Stomach (tissue), 9 donors: ENCODE results near the gene PIGR. TPM values are rescaled to one million over a fixed set of nuclear protein-coding genes. Genes with fewer than 3 reads are reported as not detected.

Experiments used
- DNase-seq, 2 donors: peaks; one replicate each; pipeline versions ENCODE4 v3.0.0 to v3.0.0-alpha.2; 2013 to 2019
- H3K27ac ChIP-seq, 5 donors: fragments of 200-600 bp in 4 of 5; sonication (generic) in 4 of 5; one replicate each; pipeline ENCODE4 v1.5.1; 2013 to 2019; ENCODE audit warnings: mild to moderate bottlenecking in 1 of 5, moderate library complexity in 1 of 5
- H3K27me3 ChIP-seq, 3 donors: fragments of 200-600 bp; sonication (generic); one replicate each; pipeline ENCODE4 v1.5.1; 2017 to 2019; ENCODE audit warnings: mixed run types in 1 of 3
- H3K36me3 ChIP-seq, 4 donors: fragments of 200-600 bp; sonication (generic); 1 replicate in 3 of 4; 2 replicates in 1 of 4; pipeline ENCODE4 v1.5.1; 2016 to 2019
- H3K4me1 ChIP-seq, 4 donors: fragments of 200-600 bp; sonication (generic); one replicate each; pipeline ENCODE4 v1.5.1; 2016 to 2019
- H3K4me3 ChIP-seq, 4 donors: fragments of 200-600 bp; sonication (generic) in 3 of 4; one replicate each; pipeline ENCODE4 v1.5.1; 2016 to 2019; ENCODE audit warnings: mild to moderate bottlenecking in 1 of 4
- H3K9me3 ChIP-seq, 4 donors: fragments of 200-600 bp; sonication (generic); one replicate each; pipeline ENCODE4 v1.5.1; 2016 to 2019
- CTCF ChIP-seq, 7 experiments: fragments of 450-650 bp in 4 of 7; fragments of 200-600 bp in 3 of 7; sonication (generic) in 3 of 7; IDR thresholded peaks; one replicate each; pipeline ENCODE4 v1.5.1; 2016 to 2019; ENCODE audit warnings: antibody characterized with exemption in 7 of 7, control low read depth in 2 of 7, mild to moderate bottlenecking in 1 of 7
- EP300 ChIP-seq: sonication (generic); formaldehyde crosslinking; IDR thresholded peaks from one replicate; pipeline ENCODE4 v1.6.1; 2017; ENCODE audit warnings: antibody characterized with exemption
- POLR2A ChIP-seq, 4 donors: fragments of 450-650 bp; IDR thresholded peaks; one replicate each; pipeline ENCODE4 v1.6.1; 2016; ENCODE audit warnings: antibody characterized with exemption in 4 of 4, control low read depth in 2 of 4, mild to moderate bottlenecking in 1 of 4, moderate library complexity in 1 of 4
- POLR2AphosphoS5 ChIP-seq, 3 donors: sonication (generic); formaldehyde crosslinking; IDR thresholded peaks; one replicate each; pipeline ENCODE4 v1.6.1; 2016; ENCODE audit warnings: antibody characterized with exemption in 3 of 3
- WGBS, 5 donors: extraction: QIAGEN DNeasy Blood & Tissue Kit in 3 of 5; methylation state at CpG; one replicate each; pipeline versions ENCODE4 v1.1.5 to v1.1.7; 2013 to 2018; 5-methylcytosine and 5-hydroxymethylcytosine counted together
- intact Hi-C: fragments of 100-400 bp; cut with DNase I; formaldehyde crosslinking; loops from one replicate; pipeline ENCODE4 v1.15.1; 2023; ENCODE audit warnings: low total_unique reads
- polyA plus RNA-seq, 3 donors: library from polyadenylated mRNA; stranded (reverse); fragments of 200-250 nt; gene quantifications; one replicate each; pipeline ENCODE4 v1.2.3, GENCODE V29; 2013
- total RNA-seq, 5 donors: library from RNA; depleted of rRNA; stranded (reverse); fragments of >200 nt; gene quantifications; one replicate each; pipeline versions ENCODE4 v1.1.0 to v1.2.3, GENCODE V29; 2014 to 2016
- donor health status: healthy with polysubstance abuse.
- donor health status: Bipolar disorder and iron deficiency.
- donor health status: healthy.

The PIGR gene
- total and polyA plus RNA-seq, 8 donors, result 6.3 to 3,112 (median 163) TPM

GRCh38 chr1:206965781-206966180 is 19.5 kb upstream of the PIGR start:
- intact Hi-C loops, result no loop called here
- no peak for DNase-seq
- 85 to 97% (median 94%) methylated on average over 2 of the region's 2 CpGs for WGBS, 5 donors
- Histone ChIP-seq H3K9me3 (no peaks in the 10 kb centered on the region), H3K27me3 (peaks cover 0 to 15% (median 0%) of the 10 kb centered on the region in 3 donors), H3K4me3 (no peak overlapping the region), H3K27ac (no peak overlapping the region), H3K4me1 (peaks cover 4 to 31% (median 10%) of the 10 kb centered on the region in 4 donors), H3K36me3 (no peaks in the 10 kb centered on the region)
- no peak for TF ChIP-seq CTCF (IDR thresholded peaks at IDR 0.05)
- no peak for TF ChIP-seq POLR2A (IDR thresholded peaks at IDR 0.05)
- no peak for TF ChIP-seq EP300
- no peak for TF ChIP-seq POLR2AphosphoS5 (IDR thresholded peaks at IDR 0.05)

- no peaks in the 10 kb centered on the region for H3K9me3 ChIP-seq
- 82 to 90% (median 88%) methylated on average over 1 of the region's 1 CpG for WGBS, 5 donors
- TF ChIP-seq POLR2AphosphoS5 (IDR thresholded peaks at IDR 0.05), result no peak
- TF ChIP-seq EP300, result no peak
- TF ChIP-seq POLR2A (IDR thresholded peaks at IDR 0.05), result no peak
- no peak for TF ChIP-seq CTCF (IDR thresholded peaks at IDR 0.05)
- intact Hi-C loops, result no loop called here
- no peak overlapping the region for H3K4me3 ChIP-seq
- H3K27me3 ChIP-seq, result no peaks in the 10 kb centered on the region
- no peak for DNase-seq
- peaks cover 3 to 18% (median 7%) of the 10 kb centered on the region in 4 donors for H3K4me1 ChIP-seq
- no peak overlapping the region for H3K27ac ChIP-seq
- no peaks in the 10 kb centered on the region for H3K36me3 ChIP-seq
Measured at GRCh38 chr1:206963740-206964139, 17.5 kb upstream of the PIGR start.

- no peaks in the 10 kb centered on the region for H3K9me3 ChIP-seq
- peaks cover 0 to 13% (median 5%) of the 10 kb centered on the region in 4 donors for H3K4me1 ChIP-seq
- intact Hi-C loops, result no loop called here
- no peaks in the 10 kb centered on the region for H3K36me3 ChIP-seq
- DNase-seq, result no peak
- no peaks in the 10 kb centered on the region for H3K27me3 ChIP-seq
- H3K4me3 ChIP-seq, result no peak overlapping the region
- 84 to 92% (median 88%) methylated on average over 5 of the region's 5 CpGs for WGBS, 5 donors
- TF ChIP-seq POLR2A (IDR thresholded peaks at IDR 0.05), result no peak
- TF ChIP-seq CTCF (IDR thresholded peaks at IDR 0.05), result no peak
- no peak for TF ChIP-seq EP300
- TF ChIP-seq POLR2AphosphoS5 (IDR thresholded peaks at IDR 0.05), result no peak
- no peak overlapping the region for H3K27ac ChIP-seq
Measured at GRCh38 chr1:206963119-206963712, 16.9 kb upstream of the PIGR start.

DNA sequence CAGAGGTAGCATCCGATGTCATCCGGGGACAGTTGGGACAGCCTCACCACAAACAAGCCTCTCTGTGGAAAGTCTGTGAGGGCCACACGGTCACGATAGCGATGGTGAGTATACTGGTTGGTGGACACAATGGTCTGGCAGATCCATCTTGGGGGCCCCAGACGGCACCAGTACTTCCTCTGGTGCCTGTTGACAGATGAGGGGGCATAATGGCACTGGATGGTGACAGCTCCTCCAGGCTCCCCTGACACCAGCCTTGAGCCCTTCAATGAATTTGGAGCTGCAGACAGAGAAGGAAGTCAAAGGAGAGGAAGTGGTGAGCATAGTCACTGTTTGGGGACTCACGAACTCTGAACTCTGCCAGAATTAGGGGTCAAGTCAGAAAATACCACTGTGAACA is 16.0 kb upstream of the PIGR start:
- no peak for DNase-seq
- TF ChIP-seq POLR2A (IDR thresholded peaks at IDR 0.05) (no peak), EP300 (no peak), POLR2AphosphoS5 (IDR thresholded peaks at IDR 0.05) (no peak), CTCF (IDR thresholded peaks at IDR 0.05) (no peak)
- Histone ChIP-seq H3K36me3 (no peaks in the 10 kb centered on the region), H3K9me3 (no peaks in the 10 kb centered on the region), H3K27me3 (no peaks in the 10 kb centered on the region), H3K4me3 (no peak overlapping the region), H3K4me1 (peaks cover 0 to 5% (median 2%) of the 10 kb centered on the region in 4 donors), H3K27ac (no peak overlapping the region)
- WGBS, 5 donors, result 86 to 94% (median 91%) methylated on average over 7 of the region's 7 CpGs
- intact Hi-C loops, result no loop called here
